ENCODE data around the gene CLRN2. TPM values are rescaled to one million over a fixed set of nuclear protein-coding genes. Genes with fewer than 3 reads are reported as not detected.

CLRN2 gene
- total RNA-seq: not detected in 2 replicates

GRCh38 chr4:17514865-17515264 lies at the start of gene CLRN2:
CLRN2 (plus strand) TSS chr4:17515165; CDS start chr4:17515267, 102 bp downstream.

GRCh38 chr4:17511950-17512795 lies 2.8 kb upstream of the CLRN2 start, which contains the start of gene QDPR:
QDPR (minus strand) TSS chr4:17512090; CDS start chr4:17512054, 36 bp downstream.

Other genes starting within 250 kb of the CLRN2 start
- 20.3 and 24.7 TPM in 2 replicates for gene QDPR, start 3.1 kb upstream of the CLRN2 start, total RNA-seq
- 119 and 135 TPM in 2 replicates for gene LAP3, start 62.0 kb downstream of the CLRN2 start, total RNA-seq
- 7.4 and 9.9 TPM in 2 replicates for gene MED28, start 99.5 kb downstream of the CLRN2 start, total RNA-seq

Data from aortic smooth muscle cell (primary cell).